Suprapubic skin (tissue), 4 donors: ENCODE results near the gene REV3L. TPM values are rescaled to one million over a fixed set of nuclear protein-coding genes. Genes with fewer than 3 reads are reported as not detected.

ENCODE experiments used
- DNase-seq, 2 donors: peaks; one replicate each; pipeline ENCODE4 v3.0.0-alpha.2; 2019; ENCODE audit warnings: low spot score in 2 of 2
- H3K27ac ChIP-seq: fragments of 200-600 bp; sonication (generic); one replicate; pipeline ENCODE4 v1.5.1; 2019
- H3K27me3 ChIP-seq: fragments of 200-600 bp; sonication (generic); one replicate; pipeline ENCODE4 v1.5.1; 2019
- H3K36me3 ChIP-seq: fragments of 200-600 bp; sonication (generic); one replicate; pipeline ENCODE4 v1.5.1; 2019
- H3K4me1 ChIP-seq: fragments of 200-600 bp; sonication (generic); one replicate; pipeline ENCODE4 v1.5.1; 2019
- H3K4me3 ChIP-seq: fragments of 200-600 bp; sonication (generic); one replicate; pipeline ENCODE4 v1.5.1; 2019; ENCODE audit warnings: mild to moderate bottlenecking
- H3K9me3 ChIP-seq: fragments of 200-600 bp; sonication (generic); one replicate; pipeline ENCODE4 v1.5.1; 2019
- CTCF ChIP-seq, 2 donors: fragments of 200-600 bp in 1 of 2; fragments of 450-650 bp in 1 of 2; sonication (generic) in 1 of 2; IDR thresholded peaks; one replicate each; pipeline ENCODE4 v1.5.1; 2016 to 2019; ENCODE audit warnings: antibody characterized with exemption in 2 of 2, mild to moderate bottlenecking in 1 of 2, moderate library complexity in 1 of 2
- EP300 ChIP-seq: sonication (generic); formaldehyde crosslinking; IDR thresholded peaks from one replicate; pipeline ENCODE4 v1.6.1; 2017; ENCODE audit warnings: antibody characterized with exemption
- POLR2A ChIP-seq, 2 donors: fragments of 450-650 bp; IDR thresholded peaks; one replicate each; pipeline ENCODE4 v1.6.1; 2017; ENCODE audit warnings: antibody characterized with exemption in 2 of 2, mild to moderate bottlenecking in 2 of 2, moderate library complexity in 2 of 2
- POLR2AphosphoS5 ChIP-seq, 3 donors: sonication (generic); formaldehyde crosslinking; IDR thresholded peaks; one replicate each; pipeline ENCODE4 v1.6.1; 2017; ENCODE audit warnings: antibody characterized with exemption in 3 of 3
- WGBS: methylation state at CpG from one replicate; pipeline ENCODE4 v1.1.5; 2018; 5-methylcytosine and 5-hydroxymethylcytosine counted together
- total RNA-seq, 4 donors: library from RNA; depleted of rRNA; stranded (reverse); fragments of >200 nt; gene quantifications; one replicate each; pipeline ENCODE4 v1.1.0, GENCODE V29; 2016

Gene REV3L
- total RNA-seq, 4 donors from 2014 or later, result 15.7 to 47.5 (median 21.5) TPM

GRCh38 chr6:111474771-111475170, 8.2 kb downstream of the REV3L start:
- Histone ChIP-seq H3K27ac (no peak overlapping the region), H3K27me3 (no peaks in the 10 kb centered on the region), H3K36me3 (no peaks in the 10 kb centered on the region), H3K4me1 (peaks cover 29% of the 10 kb centered on the region), H3K9me3 (no peaks in the 10 kb centered on the region), H3K4me3 (no peak overlapping the region)
- DNase-seq, result no peak
- TF ChIP-seq CTCF (IDR thresholded peaks at IDR 0.05) (no peak), POLR2AphosphoS5 (IDR thresholded peaks at IDR 0.05) (no peak), EP300 (no peak), POLR2A (IDR thresholded peaks at IDR 0.05) (no peak)
- WGBS, result 74% methylated on average over 2 of the region's 2 CpGs

- H3K9me3 ChIP-seq, result no peaks in the 10 kb centered on the region
- no peak for DNase-seq
- WGBS, result 73% methylated on average over 4 of the region's 4 CpGs
- no peak overlapping the region for H3K27ac ChIP-seq
- peaks cover 33% of the 10 kb centered on the region for H3K4me1 ChIP-seq
- no peaks in the 10 kb centered on the region for H3K27me3 ChIP-seq
- no peaks in the 10 kb centered on the region for H3K36me3 ChIP-seq
- H3K4me3 ChIP-seq, result no peak overlapping the region
- TF ChIP-seq POLR2A (IDR thresholded peaks at IDR 0.05) (no peak), CTCF (IDR thresholded peaks at IDR 0.05) (no peak), POLR2AphosphoS5 (IDR thresholded peaks at IDR 0.05) (no peak), EP300 (no peak)
Observed at GRCh38 chr6:111474106-111474505, 8.9 kb downstream of the REV3L start.

GRCh38 chr6:111472933-111473435, 10.0 kb downstream of the REV3L start:
- Histone ChIP-seq H3K4me3 (no peak overlapping the region), H3K27me3 (no peaks in the 10 kb centered on the region), H3K9me3 (no peaks in the 10 kb centered on the region), H3K36me3 (no peaks in the 10 kb centered on the region), H3K4me1 (peaks cover 22% of the 10 kb centered on the region), H3K27ac (no peak overlapping the region)
- 98% methylated on average over 2 of the region's 2 CpGs for WGBS
- DNase-seq, result no peak
- no peak for TF ChIP-seq POLR2AphosphoS5 (IDR thresholded peaks at IDR 0.05)
- no peak for TF ChIP-seq CTCF (IDR thresholded peaks at IDR 0.05)
- TF ChIP-seq EP300, result no peak
- no peak for TF ChIP-seq POLR2A (IDR thresholded peaks at IDR 0.05)

GRCh38 chr6:111471958-111472357, 11.1 kb downstream of the REV3L start:
- peaks cover 12% of the 10 kb centered on the region for H3K4me1 ChIP-seq
- 76% methylated on average over 1 of the region's 1 CpG for WGBS
- no peaks in the 10 kb centered on the region for H3K9me3 ChIP-seq
- H3K27ac ChIP-seq, result no peak overlapping the region
- no peak for DNase-seq
- no peak overlapping the region for H3K4me3 ChIP-seq
- no peaks in the 10 kb centered on the region for H3K27me3 ChIP-seq
- no peaks in the 10 kb centered on the region for H3K36me3 ChIP-seq
- TF ChIP-seq POLR2A (IDR thresholded peaks at IDR 0.05) (no peak), EP300 (no peak), POLR2AphosphoS5 (IDR thresholded peaks at IDR 0.05) (no peak), CTCF (IDR thresholded peaks at IDR 0.05) (no peak)

- H3K27ac ChIP-seq, result no peak overlapping the region
- no peaks in the 10 kb centered on the region for H3K27me3 ChIP-seq
- no peaks in the 10 kb centered on the region for H3K9me3 ChIP-seq
- 90% methylated on average over 1 of the region's 1 CpG for WGBS
- no peak overlapping the region for H3K4me3 ChIP-seq
- TF ChIP-seq CTCF (IDR thresholded peaks at IDR 0.05) (no peak), POLR2AphosphoS5 (IDR thresholded peaks at IDR 0.05) (no peak), EP300 (no peak), POLR2A (IDR thresholded peaks at IDR 0.05) (no peak)
- H3K36me3 ChIP-seq, result no peaks in the 10 kb centered on the region
- peaks cover 10% of the 10 kb centered on the region for H3K4me1 ChIP-seq
- DNase-seq, result no peak
Observed at GRCh38 chr6:111471533-111471932, 11.5 kb downstream of the REV3L start.
